ENCODE data around the gene TMIE. TPM values are rescaled to one million over a fixed set of nuclear protein-coding genes. Genes with fewer than 3 reads are reported as not detected.

The TMIE gene
- total RNA-seq, 4 donors from 2014 or later = not detected

- in situ Hi-C loops (cut with MboI; ENCODE audit: low pct_ligation_motif_present in 1 of 4, low pct_unique_long_range_greater_than_20kb in 1 of 4, low sequenced_read_pairs in 3 of 4) = no loop called here
- Histone ChIP-seq H3K4me1 (no peaks in the 10 kb centered on the region), H3K27me3 (no peaks in the 10 kb centered on the region), H3K27ac (no peak overlapping the region), H3K36me3 (no peaks in the 10 kb centered on the region), H3K9me3 (no peaks in the 10 kb centered on the region), H3K4me3 (no peak overlapping the region)
- TF ChIP-seq EP300 (IDR thresholded peaks at IDR 0.05; ENCODE audit: low read depth) (no peak), CTCF (IDR thresholded peaks at IDR 0.05) (no peak), POLR2AphosphoS5 (IDR thresholded peaks at IDR 0.05) (no peak), POLR2A (IDR thresholded peaks at IDR 0.05) (no peak)
- intact Hi-C loops (cut with DNase I; ENCODE audit: low total_unique reads) = no loop called here
- DNase-seq = no peak
- 76% methylated on average over 2 of the region's 2 CpGs; no CpG with 5 or more reads in 1 of the 2 donors for WGBS, 2 donors (ENCODE audit: low coverage in 1 of 2)
Observed at GRCh38 chr3:46684891-46685290, 16.3 kb upstream of the TMIE start.

- DNase-seq = no peak
- H3K4me3 ChIP-seq = no peak overlapping the region
- peaks cover 0 to 3% (median 2%) of the 10 kb centered on the region in 4 donors for H3K4me1 ChIP-seq
- no peaks in the 10 kb centered on the region for H3K27me3 ChIP-seq
- H3K9me3 ChIP-seq = no peaks in the 10 kb centered on the region
- no peak for TF ChIP-seq POLR2A (IDR thresholded peaks at IDR 0.05)
- TF ChIP-seq POLR2AphosphoS5 (IDR thresholded peaks at IDR 0.05) = no peak
- TF ChIP-seq CTCF (IDR thresholded peaks at IDR 0.05) = no peak
- TF ChIP-seq EP300 (IDR thresholded peaks at IDR 0.05; ENCODE audit: low read depth) = no peak
- WGBS, 2 donors (ENCODE audit: low coverage in 1 of 2) = 90% methylated on average over 9 of the region's 9 CpGs; no CpG with 5 or more reads in 1 of the 2 donors
- H3K36me3 ChIP-seq = no peaks in the 10 kb centered on the region
- intact Hi-C loops (cut with DNase I; ENCODE audit: low total_unique reads) (no loop called here), in situ Hi-C loops (cut with MboI; ENCODE audit: low pct_ligation_motif_present in 1 of 4, low pct_unique_long_range_greater_than_20kb in 1 of 4, low sequenced_read_pairs in 3 of 4) (no loop called here)
- H3K27ac ChIP-seq = no peak overlapping the region
Observed at GRCh38 chr3:46685446-46685845, 15.7 kb upstream of the TMIE start.

GRCh38 chr3:46690798-46691197, 10.4 kb upstream of the TMIE start:
- peaks cover 11 to 48% (median 33%) of the 10 kb centered on the region in 4 donors for H3K4me1 ChIP-seq
- 16% methylated on average over 5 of the region's 5 CpGs; no CpG with 5 or more reads in 1 of the 2 donors for WGBS, 2 donors (ENCODE audit: low coverage in 1 of 2)
- H3K9me3 ChIP-seq = no peaks in the 10 kb centered on the region
- H3K27me3 ChIP-seq = no peaks in the 10 kb centered on the region
- H3K4me3 ChIP-seq = no peak overlapping the region
- H3K27ac ChIP-seq = peak overlapping the region; percentile 48 to 91 (median 75)
- peak; percentile 83 for DNase-seq
- intact Hi-C loops (cut with DNase I; ENCODE audit: low total_unique reads) (no loop called here), in situ Hi-C loops (cut with MboI; ENCODE audit: low pct_ligation_motif_present in 1 of 4, low pct_unique_long_range_greater_than_20kb in 1 of 4, low sequenced_read_pairs in 3 of 4) (no loop called here)
- no peaks in the 10 kb centered on the region for H3K36me3 ChIP-seq
- TF ChIP-seq CTCF (IDR thresholded peaks at IDR 0.05) = no peak
- peak; percentile 55 for TF ChIP-seq POLR2A (IDR thresholded peaks at IDR 0.05)
- TF ChIP-seq POLR2AphosphoS5 (IDR thresholded peaks at IDR 0.05) = peak in 1 of 3 donors; percentile 74
- no peak for TF ChIP-seq EP300 (IDR thresholded peaks at IDR 0.05; ENCODE audit: low read depth)

- WGBS, 2 donors (ENCODE audit: low coverage in 1 of 2) = 40 to 50% methylated on average over 2 to 10 of the region's 11 CpGs
- Histone ChIP-seq H3K36me3 (no peaks in the 10 kb centered on the region), H3K27me3 (no peaks in the 10 kb centered on the region), H3K4me3 (peak overlapping the region in 3 of 4 donors; percentile 58 to 78 (median 64)), H3K4me1 (peaks cover 11 to 60% (median 36%) of the 10 kb centered on the region in 4 donors), H3K9me3 (no peaks in the 10 kb centered on the region), H3K27ac (peak overlapping the region; percentile 70 to 91 (median 86))
- DNase-seq = peak; percentile 92
- intact Hi-C loops (cut with DNase I; ENCODE audit: low total_unique reads) = no loop called here
- TF ChIP-seq POLR2AphosphoS5 (IDR thresholded peaks at IDR 0.05) (peak; percentile 17 to 91 (median 84)), POLR2A (IDR thresholded peaks at IDR 0.05) (peak; percentile 78), CTCF (IDR thresholded peaks at IDR 0.05) (peak in 1 of 5 experiments; percentile 15), EP300 (IDR thresholded peaks at IDR 0.05; ENCODE audit: low read depth) (no peak)
- in situ Hi-C loops (cut with MboI; ENCODE audit: low pct_ligation_motif_present in 1 of 4, low pct_unique_long_range_greater_than_20kb in 1 of 4, low sequenced_read_pairs in 3 of 4) = no loop called here
Observed at GRCh38 chr3:46692566-46692990, 8.6 kb upstream of the TMIE start.
